ENCODE data around the gene SLIT3.

DNA sequence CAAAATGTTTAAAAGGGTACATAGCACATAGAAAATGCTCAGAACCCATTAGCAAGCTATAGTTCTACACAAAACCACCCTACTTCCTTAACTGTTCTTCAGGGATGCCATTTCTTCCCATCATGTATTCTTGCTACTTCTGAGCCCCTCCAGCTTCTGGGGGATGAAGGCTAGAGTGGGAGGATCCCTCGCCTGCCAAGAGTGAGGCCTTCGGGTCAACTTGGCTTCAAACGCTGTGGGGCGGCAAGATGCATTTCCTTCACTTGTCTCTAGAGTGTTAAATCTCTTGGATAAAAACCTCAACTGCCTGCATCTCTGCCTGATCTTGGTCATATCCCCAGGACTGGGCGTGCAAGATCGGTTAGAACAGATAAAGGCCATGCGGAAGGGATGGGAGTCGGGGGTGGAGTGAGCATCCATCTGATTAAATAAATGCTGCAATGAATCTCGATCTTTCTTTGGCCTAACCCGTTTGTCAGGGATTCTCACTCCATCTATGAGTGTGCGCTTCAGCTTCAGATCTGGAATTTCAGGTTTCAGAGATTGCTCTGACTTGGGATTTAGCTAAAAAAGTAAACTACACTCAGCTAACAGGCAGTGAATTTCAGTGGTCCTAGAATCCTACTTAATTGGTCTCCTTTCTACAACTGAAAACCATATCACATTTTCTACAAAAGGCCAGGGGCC, 603.8 kb downstream of the SLIT3 start:
- TF ChIP-seq POLR2A (IDR thresholded peaks at IDR 0.05) = no peak
- TF ChIP-seq, protein P1, sequence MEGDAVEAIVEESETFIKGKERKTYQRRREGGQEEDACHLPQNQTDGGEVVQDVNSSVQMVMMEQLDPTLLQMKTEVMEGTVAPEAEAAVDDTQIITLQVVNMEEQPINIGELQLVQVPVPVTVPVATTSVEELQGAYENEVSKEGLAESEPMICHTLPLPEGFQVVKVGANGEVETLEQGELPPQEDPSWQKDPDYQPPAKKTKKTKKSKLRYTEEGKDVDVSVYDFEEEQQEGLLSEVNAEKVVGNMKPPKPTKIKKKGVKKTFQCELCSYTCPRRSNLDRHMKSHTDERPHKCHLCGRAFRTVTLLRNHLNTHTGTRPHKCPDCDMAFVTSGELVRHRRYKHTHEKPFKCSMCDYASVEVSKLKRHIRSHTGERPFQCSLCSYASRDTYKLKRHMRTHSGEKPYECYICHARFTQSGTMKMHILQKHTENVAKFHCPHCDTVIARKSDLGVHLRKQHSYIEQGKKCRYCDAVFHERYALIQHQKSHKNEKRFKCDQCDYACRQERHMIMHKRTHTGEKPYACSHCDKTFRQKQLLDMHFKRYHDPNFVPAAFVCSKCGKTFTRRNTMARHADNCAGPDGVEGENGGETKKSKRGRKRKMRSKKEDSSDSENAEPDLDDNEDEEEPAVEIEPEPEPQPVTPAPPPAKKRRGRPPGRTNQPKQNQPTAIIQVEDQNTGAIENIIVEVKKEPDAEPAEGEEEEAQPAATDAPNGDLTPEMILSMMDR (IDR thresholded peaks at IDR 0.05) = no peak

Measured in right lobe of liver (tissue), 4 donors.